ENCODE data around the gene BLNK. TPM values are rescaled to one million over a fixed set of nuclear protein-coding genes. Genes with fewer than 3 reads are reported as not detected.

BLNK gene
- total RNA-seq, 1 experiment from 2014 or later = not detected

Other genes with a start within 250 kb of the BLNK start
- 2.1 and 5.0 TPM in 2 replicates for gene CCNJ, start 228.0 kb downstream of the BLNK start, total RNA-seq (2014; rRNA removed)
- gene ZNF518A, start 141.3 kb downstream of the BLNK start, total RNA-seq (2014; rRNA removed) = 9.6 and 10.0 TPM in 2 replicates
- not detected in 2 replicates for gene DNTT, start 32.9 kb upstream of the BLNK start, total RNA-seq (2014; rRNA removed)
- gene OPALIN, start 87.4 kb upstream of the BLNK start, total RNA-seq (2014; rRNA removed) = not detected in 2 replicates
- gene TLL2, start 242.4 kb upstream of the BLNK start, total RNA-seq (2014; rRNA removed) = 0.11 TPM in 1 of 2 replicates, not detected in the other

Data from LHCN-M2 (cell line).